IPS DF 4.7 (cell line): ENCODE data around the gene ARHGAP25.

Source experiments
- DNase-seq: peaks from one replicate; pipeline ENCODE4 v3.0.0-alpha.2; 2013; ENCODE audit warnings: low spot score; ENCODE audit errors: extremely low read depth

ARHGAP25 gene

GRCh38 chr2:68719912-68720311 is 14.7 kb upstream of the ARHGAP25 start:
- no peak for DNase-seq

GRCh38 chr2:68720665-68721064 is 13.9 kb upstream of the ARHGAP25 start:
- DNase-seq = no peak

GRCh38 chr2:68721482-68722101 is 13.0 kb upstream of the ARHGAP25 start:
- no peak for DNase-seq

- DNase-seq = no peak
Measured at GRCh38 chr2:68722712-68723111, 11.9 kb upstream of the ARHGAP25 start.

- DNase-seq = no peak
Measured at GRCh38 chr2:68723181-68723580, 11.4 kb upstream of the ARHGAP25 start.

GRCh38 chr2:68726100-68726499 is 8.5 kb upstream of the ARHGAP25 start:
- no peak for DNase-seq

GRCh38 chr2:68726608-68727367 is 7.8 kb upstream of the ARHGAP25 start:
- DNase-seq = no peak

GRCh38 chr2:68727683-68728375 is 6.8 kb upstream of the ARHGAP25 start:
- DNase-seq = no peak

GRCh38 chr2:68730828-68731227 is 3.8 kb upstream of the ARHGAP25 start:
- no peak for DNase-seq

GRCh38 chr2:68732036-68732932 is 2.3 kb upstream of the ARHGAP25 start:
- DNase-seq = no peak

- no peak for DNase-seq
Measured at GRCh38 chr2:68733365-68733764, 1.2 kb upstream of the ARHGAP25 start.

- no peak for DNase-seq
Measured at GRCh38 chr2:68734176-68734575, 435 bp upstream of the ARHGAP25 start.

GRCh38 chr2:68736086-68736485 is 1.5 kb downstream of the ARHGAP25 start:
- no peak for DNase-seq

GRCh38 chr2:68737711-68738110 is 3.1 kb downstream of the ARHGAP25 start:
- DNase-seq = no peak

GRCh38 chr2:68738906-68739594 is 4.4 kb downstream of the ARHGAP25 start:
- no peak for DNase-seq

GRCh38 chr2:68739595-68740399 is 5.2 kb downstream of the ARHGAP25 start:
- DNase-seq = no peak

- DNase-seq = no peak
Measured at GRCh38 chr2:68740400-68740914, 5.8 kb downstream of the ARHGAP25 start.

- DNase-seq = no peak
Measured at GRCh38 chr2:68741238-68741637, 6.6 kb downstream of the ARHGAP25 start.

- DNase-seq = no peak
Measured at GRCh38 chr2:68741805-68742306, 7.2 kb downstream of the ARHGAP25 start.
